HepG2 (cell line): Measurements from ENCODE around the gene LAMB2. TPM values are rescaled to one million over a fixed set of nuclear protein-coding genes. Genes with fewer than 3 reads are reported as not detected.

Source experiments
- AGO1 ChIP-seq: fragments of 200-400 bp; formaldehyde crosslinking; IDR thresholded peaks from 2 replicates; pipeline ENCODE4 v1.6.1; 2017; ENCODE audit warnings: mild to moderate bottlenecking, low read depth, low read length, moderate library complexity; ENCODE audit not compliant: poor library complexity, severe bottlenecking
- CREM ChIP-seq, 2 experiments: sonication (generic) in 1 of 2; formaldehyde crosslinking in 1 of 2; IDR thresholded peaks; 2 replicates each; pipeline versions ENCODE4 v1.4.0 to v1.6.1; 2016 to 2020; ENCODE audit warnings: antibody characterized with exemption in 1 of 2, mild to moderate bottlenecking in 1 of 2, missing genetic modification reagents in 1 of 2
- HDAC2 ChIP-seq: sonication (generic); formaldehyde crosslinking; IDR thresholded peaks from 2 replicates; pipeline ENCODE4 v1.4.0; 2020; ENCODE audit warnings: missing genetic modification reagents
- HNF4G ChIP-seq, 2 experiments: sonication (generic) in 1 of 2; formaldehyde crosslinking in 1 of 2; IDR thresholded peaks; 2 replicates each; pipeline versions ENCODE4 v1.4.0 to v1.6.1; 2011 to 2020; ENCODE audit warnings: borderline replicate concordance in 2 of 2, low read depth in 2 of 2, mild to moderate bottlenecking in 2 of 2, low read length in 1 of 2, missing genetic modification reagents in 1 of 2, moderate library complexity in 1 of 2
- MZF1 ChIP-seq: sonication (generic); formaldehyde crosslinking; IDR thresholded peaks from 2 replicates; pipeline ENCODE4 v1.8.1; 2023; ENCODE audit warnings: mild to moderate bottlenecking, missing genetic modification reagents, borderline replicate concordance
- NR2C2 ChIP-seq: sonication (generic); formaldehyde crosslinking; IDR thresholded peaks from 2 replicates; pipeline ENCODE4 v1.4.0; 2020; ENCODE audit warnings: missing genetic modification reagents, mild to moderate bottlenecking, moderate library complexity, borderline replicate concordance
- PRDM15 ChIP-seq: sonication (generic); formaldehyde crosslinking; IDR thresholded peaks from 2 replicates; pipeline ENCODE4 v1.4.0; 2020; ENCODE audit warnings: missing genetic modification reagents
- RBFOX2 ChIP-seq: fragments of 200-400 bp; formaldehyde crosslinking; IDR thresholded peaks from 2 replicates; pipeline ENCODE4 v1.6.1; 2017; ENCODE audit warnings: low read depth, mild to moderate bottlenecking, low read length
- RFX3 ChIP-seq: IDR thresholded peaks from 2 replicates; pipeline ENCODE4 v1.6.1; 2016; ENCODE audit warnings: missing biosample characterization, missing genetic modification reagents
- SMAD3 ChIP-seq: sonication (generic); formaldehyde crosslinking; IDR thresholded peaks from 2 replicates; pipeline ENCODE4 v1.4.0; 2020; ENCODE audit warnings: missing genetic modification reagents
- ZFP62 ChIP-seq: sonication (generic); formaldehyde crosslinking; IDR thresholded peaks from 2 replicates; pipeline ENCODE4 v1.4.0; 2020; ENCODE audit warnings: missing genetic modification reagents
- ZNF331 ChIP-seq: sonication (generic); formaldehyde crosslinking; IDR thresholded peaks from 2 replicates; pipeline ENCODE4 v1.4.0; 2020; ENCODE audit warnings: missing genetic modification reagents
- ZNF567 ChIP-seq: sonication (generic); formaldehyde crosslinking; IDR thresholded peaks from 2 replicates; pipeline ENCODE4 v1.8.1; 2023; ENCODE audit warnings: mild to moderate bottlenecking, missing genetic modification reagents, borderline replicate concordance
- ZNF746 ChIP-seq: sonication (generic); formaldehyde crosslinking; IDR thresholded peaks from 2 replicates; pipeline ENCODE4 v1.8.0; 2022; ENCODE audit warnings: mild to moderate bottlenecking, missing genetic modification reagents
- ZNF768 ChIP-seq: sonication (generic); formaldehyde crosslinking; IDR thresholded peaks from 2 replicates; pipeline ENCODE4 v1.4.0; 2020; ENCODE audit warnings: missing genetic modification reagents
- ZNF784 ChIP-seq: sonication (generic); formaldehyde crosslinking; IDR thresholded peaks from 2 replicates; pipeline ENCODE4 v1.5.1; 2020; ENCODE audit warnings: missing genetic modification reagents, mild to moderate bottlenecking, borderline replicate concordance
- ZNF878 ChIP-seq: sonication (generic); formaldehyde crosslinking; IDR thresholded peaks from 2 replicates; pipeline ENCODE4 v1.8.1; 2023; ENCODE audit warnings: mild to moderate bottlenecking, missing genetic modification reagents, moderate library complexity
- ZSCAN22 ChIP-seq: sonication (generic); formaldehyde crosslinking; IDR thresholded peaks from 2 replicates; pipeline ENCODE4 v1.4.0; 2020; ENCODE audit warnings: mild to moderate bottlenecking, missing genetic modification reagents
- polyA plus RNA-seq, 8 experiments: library from polyadenylated mRNA; depleted of rRNA in 3 of 8; stranded (reverse) in 7 of 8; unstranded in 1 of 8; fragments of >200 nt; fragmentation: Illumina TruSeq in 4 of 8; extraction: Trizol in 4 of 8; gene quantifications; 2 replicates each; pipeline versions ENCODE4 v1.2.1 to v1.2.3, GENCODE V29; 2011 to 2016; ENCODE audit warnings: low read depth in 4 of 8, missing spikeins in 1 of 8, mixed read lengths in 1 of 8; ENCODE audit not compliant: insufficient read depth in 1 of 8
- total RNA-seq, 5 experiments: library from RNA; depleted of rRNA; stranded (reverse); fragments of >200 nt; fragmentation: Illumina TruSeq; extraction: Trizol; gene quantifications; 2 replicates each; pipeline ENCODE4 v1.2.3, GENCODE V29; 2016; ENCODE audit warnings: low read depth in 1 of 5
- TF ChIP-seq, protein P1 (sequence below): sonication (generic); formaldehyde crosslinking; IDR thresholded peaks from 2 replicates; pipeline ENCODE4 v1.4.0; 2020; ENCODE audit warnings: mild to moderate bottlenecking, missing genetic modification reagents
- TF ChIP-seq, protein P2 (sequence below): sonication (generic); formaldehyde crosslinking; IDR thresholded peaks from 2 replicates; pipeline ENCODE4 v1.8.1; 2023; ENCODE audit warnings: mild to moderate bottlenecking, inconsistent platforms, moderate library complexity, missing genetic modification reagents, borderline replicate concordance

The LAMB2 gene
- total and polyA plus RNA-seq, 2 of the 13 experiments (the other 11 are each of a cell fraction or from before 2014, with no cell fraction given): 208 to 443 TPM

GRCh38 chr3:49093853-49094767 lies 38.7 kb downstream of the LAMB2 start, which contains the start of gene QRICH1 (continued):
- TF ChIP-seq PRDM15 (CRISPR knock-in tag): peak; percentile 85
- peak; percentile 9; the same call in 1 of the 2 replicates for TF ChIP-seq HNF4G (IDR thresholded peaks at IDR 0.05; ENCODE audit: borderline replicate concordance, low read depth, low read length)
- no peak; the same call in 1 of the 2 replicates for TF ChIP-seq HNF4G (CRISPR knock-in tag; IDR thresholded peaks at IDR 0.05; ENCODE audit: borderline replicate concordance, low read depth)
- TF ChIP-seq SMAD3 (CRISPR knock-in tag): peak; percentile 43
- TF ChIP-seq ZNF331 (CRISPR knock-in tag): peak; percentile 37; the same call in 1 of the 2 replicates
- TF ChIP-seq NR2C2 (CRISPR knock-in tag): peak; percentile 69
- peak; percentile 30; the same call in 1 of the 2 replicates for TF ChIP-seq ZNF746 (CRISPR knock-in tag)
- TF ChIP-seq, protein P1, sequence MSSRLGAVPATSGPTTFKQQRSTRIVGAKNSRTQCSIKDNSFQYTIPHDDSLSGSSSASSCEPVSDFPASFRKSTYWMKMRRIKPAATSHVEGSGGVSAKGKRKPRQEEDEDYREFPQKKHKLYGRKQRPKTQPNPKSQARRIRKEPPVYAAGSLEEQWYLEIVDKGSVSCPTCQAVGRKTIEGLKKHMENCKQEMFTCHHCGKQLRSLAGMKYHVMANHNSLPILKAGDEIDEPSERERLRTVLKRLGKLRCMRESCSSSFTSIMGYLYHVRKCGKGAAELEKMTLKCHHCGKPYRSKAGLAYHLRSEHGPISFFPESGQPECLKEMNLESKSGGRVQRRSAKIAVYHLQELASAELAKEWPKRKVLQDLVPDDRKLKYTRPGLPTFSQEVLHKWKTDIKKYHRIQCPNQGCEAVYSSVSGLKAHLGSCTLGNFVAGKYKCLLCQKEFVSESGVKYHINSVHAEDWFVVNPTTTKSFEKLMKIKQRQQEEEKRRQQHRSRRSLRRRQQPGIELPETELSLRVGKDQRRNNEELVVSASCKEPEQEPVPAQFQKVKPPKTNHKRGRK (CRISPR knock-in tag): no peak
- no peak for TF ChIP-seq ZNF567 (CRISPR knock-in tag)
- TF ChIP-seq ZNF784 (CRISPR knock-in tag): peak; percentile 77
- TF ChIP-seq HDAC2: peak; percentile 41; the same call in 1 of the 2 replicates
- no peak for TF ChIP-seq RFX3 (CRISPR knock-in tag)
- TF ChIP-seq, protein P2, sequence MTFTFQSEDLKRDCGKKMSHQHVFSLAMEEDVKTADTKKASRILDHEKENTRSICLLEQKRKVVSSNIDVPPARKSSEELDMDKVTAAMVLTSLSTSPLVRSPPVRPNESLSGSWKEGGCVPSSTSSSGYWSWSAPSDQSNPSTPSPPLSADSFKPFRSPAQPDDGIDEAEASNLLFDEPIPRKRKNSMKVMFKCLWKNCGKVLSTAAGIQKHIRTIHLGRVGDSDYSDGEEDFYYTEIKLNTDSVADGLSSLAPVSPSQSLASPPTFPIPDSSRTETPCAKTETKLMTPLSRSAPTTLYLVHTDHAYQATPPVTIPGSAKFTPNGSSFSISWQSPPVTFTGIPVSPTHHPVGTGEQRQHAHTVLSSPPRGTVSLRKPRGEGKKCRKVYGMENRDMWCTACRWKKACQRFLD (CRISPR knock-in tag): no peak
- 0 out of 2 replicates have a peak, but pooled peaks have one; percentile 31 for TF ChIP-seq ZSCAN22 (CRISPR knock-in tag)
- TF ChIP-seq ZFP62 (CRISPR knock-in tag): no peak
- no peak for TF ChIP-seq MZF1 (CRISPR knock-in tag)
- no peak for TF ChIP-seq ZNF878 (CRISPR knock-in tag)
- TF ChIP-seq RBFOX2: peak; percentile 95
- TF ChIP-seq AGO1: peak; percentile 8
- 0 out of 2 replicates have a peak, but pooled peaks have one; percentile 17 for TF ChIP-seq ZNF768 (CRISPR knock-in tag)
- peak; percentile 76 for TF ChIP-seq CREM (IDR thresholded peaks at IDR 0.05)
- no peak for TF ChIP-seq CREM (CRISPR knock-in tag; IDR thresholded peaks at IDR 0.05)
